ENCODE results near the gene PFDN2.
A peak's percentile ranks its signal among the peaks of the same experiment; 100 is the strongest.
"Not testable (repeated sequence)": the region's sequence is repeated elsewhere in the genome, so short reads cannot be mapped to it uniquely, and the experiment has no call there.

The PFDN2 gene

GRCh38 chr1:161079436-161080110 lies 38.3 kb downstream of the PFDN2 start:
- DNase-seq: no peak

GRCh38 chr1:161077426-161077825 lies 40.4 kb downstream of the PFDN2 start:
- no peak for DNase-seq

- DNase-seq: no peak
Observed at GRCh38 chr1:161076410-161076809, 41.4 kb downstream of the PFDN2 start.

- DNase-seq: no peak
Observed at GRCh38 chr1:161074676-161075368, 43.0 kb downstream of the PFDN2 start.

DNA sequence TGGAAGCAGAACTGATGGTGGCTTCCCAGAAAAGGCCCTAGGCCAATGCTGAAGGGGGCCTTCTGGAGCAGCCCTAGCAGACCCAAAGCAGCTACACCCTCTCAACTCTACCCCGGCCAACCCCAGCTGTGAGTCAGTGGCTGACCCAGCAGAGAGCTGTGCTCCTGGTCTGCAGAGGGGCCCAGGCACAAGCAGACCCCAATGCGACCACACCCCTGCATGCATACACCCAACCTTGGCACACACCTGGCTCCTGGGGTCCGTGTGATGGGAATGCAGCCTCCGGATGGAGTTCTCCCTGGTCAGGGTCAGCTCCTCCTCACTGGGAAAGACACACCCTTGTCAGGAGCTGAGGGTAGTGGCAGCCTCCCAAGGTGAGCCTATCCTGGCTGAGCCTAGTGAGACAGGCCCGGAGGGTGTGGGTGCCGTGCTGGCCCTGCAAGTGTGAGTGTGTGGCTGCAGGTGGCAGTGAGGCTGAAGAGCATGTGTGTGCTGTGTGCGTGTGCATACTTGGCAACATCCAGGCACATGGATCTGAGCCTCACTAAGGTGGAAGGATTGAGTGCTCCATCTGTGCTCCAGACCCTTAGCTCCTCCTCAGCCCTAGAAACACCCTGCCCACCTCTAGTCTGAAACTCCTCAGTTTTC lies 44.2 kb downstream of the PFDN2 start:
- no peak for DNase-seq

GRCh38 chr1:161072751-161073449 lies 44.9 kb downstream of the PFDN2 start:
- DNase-seq: no peak

DNA sequence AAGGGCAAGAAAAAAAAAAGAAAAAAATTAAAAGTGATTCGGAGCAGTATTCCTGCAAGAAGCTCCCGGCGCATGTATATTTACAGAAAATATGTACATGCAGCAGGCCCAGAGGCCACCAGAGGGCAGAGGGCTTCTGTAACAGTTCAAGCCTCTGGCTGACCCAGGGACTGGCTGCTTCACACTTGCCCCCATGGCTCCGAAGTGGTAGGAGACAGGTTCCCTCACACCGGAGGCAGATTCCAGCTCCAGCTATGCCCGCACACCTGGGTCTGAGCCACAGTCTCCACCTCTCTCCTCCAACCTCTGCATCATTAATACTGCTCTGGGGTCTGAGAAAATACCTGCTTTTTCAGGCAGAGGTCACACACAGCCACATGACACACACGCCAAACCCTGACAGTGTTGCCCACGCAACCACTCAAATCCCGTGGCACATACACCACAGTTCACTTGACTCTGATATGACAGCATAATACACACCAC lies 45.9 kb downstream of the PFDN2 start:
- peak; percentile 14 for DNase-seq

DNA sequence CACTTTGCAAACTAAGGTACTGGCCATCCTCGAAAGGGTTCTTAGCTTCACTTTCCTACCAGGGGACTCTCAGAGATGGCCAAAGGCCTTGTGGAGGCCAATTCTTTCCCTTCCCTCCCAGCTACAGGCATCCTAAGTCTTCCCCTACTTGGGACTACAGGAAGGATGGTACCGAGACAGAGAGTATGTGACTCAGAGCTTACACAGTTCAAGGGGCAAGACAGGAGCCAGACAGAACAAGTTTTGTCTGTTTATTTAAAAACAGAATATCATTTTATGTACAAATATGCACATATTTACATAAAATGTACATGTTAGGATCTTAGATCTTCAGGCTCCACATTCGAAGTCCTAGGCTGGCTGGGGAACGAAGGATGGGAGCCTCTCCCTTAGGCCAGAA lies 47.1 kb downstream of the PFDN2 start:
- no peak for DNase-seq

GRCh38 chr1:161069731-161070270 lies 48.0 kb downstream of the PFDN2 start, which contains the start of gene ARHGAP30:
Gene ARHGAP30, minus strand, starts transcription at chr1:161069891. Its CDS starts 267 bp downstream, at chr1:161069624.
- DNase-seq: peak; percentile 27

- no peak for DNase-seq
Observed at GRCh38 chr1:161069241-161069640, 48.6 kb downstream of the PFDN2 start.

- peak; percentile 23 for DNase-seq
Observed at GRCh38 chr1:161068306-161069234, 49.3 kb downstream of the PFDN2 start.

GRCh38 chr1:161066694-161067093 lies 51.1 kb downstream of the PFDN2 start:
- no peak for DNase-seq

DNA sequence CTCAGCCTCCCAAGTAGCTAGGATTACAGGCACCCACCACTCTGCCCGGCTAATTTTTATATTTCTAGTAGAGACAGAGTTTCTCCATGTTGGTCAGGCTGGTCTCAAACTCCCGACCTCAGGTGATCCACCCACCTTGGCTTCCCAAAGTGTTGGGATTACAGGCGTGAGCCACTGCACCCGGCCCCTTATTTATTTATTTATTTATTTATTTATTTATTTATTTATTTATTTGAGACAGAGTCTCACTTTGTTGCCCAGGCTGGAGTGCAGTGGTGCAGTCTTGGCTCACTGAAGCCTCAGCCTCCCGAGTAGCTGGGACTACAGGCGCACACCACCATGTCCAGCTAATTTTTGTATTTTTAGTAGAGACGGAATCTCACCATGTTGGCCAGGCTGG lies 52.2 kb downstream of the PFDN2 start:
- DNase-seq: not testable (repeated sequence)

GRCh38 chr1:161063936-161064335 lies 53.9 kb downstream of the PFDN2 start:
- not testable (repeated sequence) for DNase-seq

GRCh38 chr1:161061419-161061818 lies 56.4 kb downstream of the PFDN2 start:
- no peak for DNase-seq

- no peak for DNase-seq
Observed at GRCh38 chr1:161059293-161059692, 58.5 kb downstream of the PFDN2 start.

- DNase-seq: no peak
Observed at GRCh38 chr1:161054805-161055204, 63.0 kb downstream of the PFDN2 start.

- no peak for DNase-seq
Observed at GRCh38 chr1:161054232-161054631, 63.6 kb downstream of the PFDN2 start.

DNA sequence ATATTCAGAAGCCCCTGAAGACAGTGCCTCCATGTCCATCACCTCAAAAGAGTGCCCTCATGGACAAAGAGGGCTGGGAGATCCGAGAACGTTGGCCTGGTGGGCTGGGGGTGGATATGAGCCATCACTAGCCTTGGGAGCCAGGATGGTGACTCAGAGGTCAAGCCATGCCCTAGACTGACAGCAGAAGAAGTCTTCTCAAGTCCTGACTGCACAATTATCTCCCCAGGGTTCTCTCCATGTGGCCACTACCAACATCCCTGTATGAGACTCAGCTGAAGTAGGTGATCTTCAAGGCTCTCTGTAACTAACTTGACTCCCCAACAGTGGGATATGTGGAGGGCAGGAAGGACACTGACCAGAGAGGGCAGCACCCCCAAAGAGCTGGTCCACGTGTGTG lies 64.9 kb downstream of the PFDN2 start:
- no peak for DNase-seq

DNA sequence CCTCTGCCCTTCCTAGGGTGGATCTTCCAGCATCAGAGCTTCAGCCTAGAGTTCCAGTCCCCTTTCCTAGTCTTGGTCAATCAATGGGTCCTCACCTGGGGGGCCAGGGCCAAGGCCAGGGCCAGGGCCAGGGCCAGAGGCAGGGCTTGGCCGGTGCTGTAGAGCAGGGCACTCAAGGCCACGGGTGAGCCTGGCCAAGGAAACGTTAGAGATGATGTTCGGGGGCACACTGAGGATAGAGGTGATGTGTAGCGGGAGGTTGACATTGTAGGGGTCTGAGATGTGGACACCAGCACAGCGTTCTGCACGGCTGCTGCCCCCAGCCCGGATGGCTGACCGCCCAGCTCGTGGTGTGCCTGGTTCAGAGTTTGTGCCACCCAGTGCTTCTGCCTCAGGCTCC lies 66.6 kb downstream of the PFDN2 start:
- no peak for DNase-seq
